H9 (cell line): ENCODE data around the gene ZNF184. TPM values are rescaled to one million over a fixed set of nuclear protein-coding genes. Genes with fewer than 3 reads are reported as not detected.
"Not testable (repeated sequence)": the region's sequence is repeated elsewhere in the genome, so short reads cannot be mapped to it uniquely, and the experiment has no call there.

Experiments
- DNase-seq: peaks from one replicate; pipeline ENCODE4 v3.0.0-alpha.2; 2017
- H2AFZ ChIP-seq: one replicate; pipeline ENCODE4 v1.6.1; 2013; ENCODE audit warnings: mild to moderate bottlenecking, low read length, control low read depth, moderate library complexity
- H2AK5ac ChIP-seq: 2 replicates; pipeline ENCODE4 v1.6.1; 2013; ENCODE audit warnings: low read length, control low read depth, mixed read lengths; ENCODE audit not compliant: insufficient read length
- H2BK120ac ChIP-seq: one replicate; pipeline ENCODE4 v1.6.1; 2013; ENCODE audit warnings: low read depth, mild to moderate bottlenecking, low read length, control low read depth, inconsistent platforms; ENCODE audit not compliant: poor library complexity, severe bottlenecking
- H2BK12ac ChIP-seq: 2 replicates; pipeline ENCODE4 v1.6.1; 2013; ENCODE audit warnings: low read length, control low read depth, mixed read lengths, low read depth; ENCODE audit not compliant: insufficient read length
- H2BK15ac ChIP-seq: 2 replicates; pipeline ENCODE4 v1.6.1; 2013; ENCODE audit warnings: low read depth, low read length, control low read depth
- H2BK20ac ChIP-seq: one replicate; pipeline ENCODE4 v1.6.1; 2013; ENCODE audit warnings: low read depth, mild to moderate bottlenecking, low read length, control low read depth, inconsistent platforms; ENCODE audit not compliant: poor library complexity, severe bottlenecking
- H2BK5ac ChIP-seq: 2 replicates; pipeline ENCODE4 v1.6.1; 2013; ENCODE audit warnings: low read length, control low read depth, mixed read lengths; ENCODE audit not compliant: insufficient read length
- H3K14ac ChIP-seq: 2 replicates; pipeline ENCODE4 v1.6.1; 2013; ENCODE audit warnings: low read length, control low read depth; ENCODE audit not compliant: insufficient read depth
- H3K18ac ChIP-seq: 2 replicates; pipeline ENCODE4 v1.6.1; 2013; ENCODE audit warnings: low read depth, mild to moderate bottlenecking, mixed read lengths, low read length, control low read depth; ENCODE audit not compliant: insufficient read length
- H3K23ac ChIP-seq: 2 replicates; pipeline ENCODE4 v1.6.1; 2013; ENCODE audit warnings: low read length, control low read depth, mixed read lengths, low read depth; ENCODE audit not compliant: insufficient read length
- H3K23me2 ChIP-seq: 2 replicates; pipeline ENCODE4 v1.6.1; 2013; ENCODE audit warnings: low read depth, mild to moderate bottlenecking, mixed read lengths, low read length, control low read depth; ENCODE audit not compliant: insufficient read length, poor library complexity, severe bottlenecking
- H3K27ac ChIP-seq: 2 replicates; pipeline ENCODE4 v1.5.1; 2013; ENCODE audit warnings: low read length, control low read depth, mixed read lengths, low read depth; ENCODE audit not compliant: insufficient read length
- H3K27me3 ChIP-seq: 2 replicates; pipeline ENCODE4 v1.6.1; 2013; ENCODE audit warnings: low read length, control low read depth, inconsistent platforms; ENCODE audit not compliant: insufficient read depth
- H3K4ac ChIP-seq: 2 replicates; pipeline ENCODE4 v1.6.1; 2013; ENCODE audit warnings: low read depth, mild to moderate bottlenecking, control low read depth, inconsistent platforms, low read length, moderate library complexity
- H3K4me1 ChIP-seq: 2 replicates; pipeline ENCODE4 v1.6.1; 2013; ENCODE audit warnings: low read length, control low read depth, inconsistent platforms; ENCODE audit not compliant: insufficient read depth
- H3K4me2 ChIP-seq: 2 replicates; pipeline ENCODE4 v1.6.1; 2013; ENCODE audit warnings: low read length, control low read depth, mixed read lengths; ENCODE audit not compliant: insufficient read length, insufficient read depth
- H3K56ac ChIP-seq: 2 replicates; pipeline ENCODE4 v1.6.1; 2013; ENCODE audit warnings: low read depth, mild to moderate bottlenecking, mixed read lengths, low read length, control low read depth; ENCODE audit not compliant: insufficient read length
- H3K79me1 ChIP-seq: 2 replicates; pipeline ENCODE4 v1.6.1; 2013; ENCODE audit warnings: low read depth, mild to moderate bottlenecking, moderate library complexity, low read length, control low read depth, inconsistent platforms; ENCODE audit not compliant: insufficient read depth, poor library complexity, severe bottlenecking
- H3K79me2 ChIP-seq: 2 replicates; pipeline ENCODE4 v1.6.1; 2013; ENCODE audit warnings: low read length, control low read depth, inconsistent platforms; ENCODE audit not compliant: insufficient read depth
- H3K9ac ChIP-seq: 2 replicates; pipeline ENCODE4 v1.6.1; 2013; ENCODE audit warnings: low read length, control low read depth, mixed read lengths; ENCODE audit not compliant: insufficient read length; ENCODE audit errors: extremely low read depth
- H3K9me3 ChIP-seq: one replicate; pipeline ENCODE4 v1.6.1; 2013; ENCODE audit warnings: low read depth, low read length, inconsistent platforms; ENCODE audit not compliant: control insufficient read depth
- H3T11ph ChIP-seq: one replicate; pipeline ENCODE4 v1.6.1; 2013; ENCODE audit warnings: mild to moderate bottlenecking, low read length, control low read depth, inconsistent platforms
- H4K20me1 ChIP-seq: one replicate; pipeline ENCODE4 v1.6.1; 2013; ENCODE audit not compliant: control insufficient read depth, insufficient read length, insufficient read depth
- H4K5ac ChIP-seq: 2 replicates; pipeline ENCODE4 v1.6.1; 2013; ENCODE audit warnings: low read depth, mild to moderate bottlenecking, mixed read lengths, low read length, control low read depth; ENCODE audit not compliant: insufficient read length
- H4K8ac ChIP-seq: replicated peaks from 2 replicates; pipeline ENCODE4 v1.6.1; 2013; ENCODE audit warnings: low read length, control low read depth, mixed read lengths, low read depth; ENCODE audit not compliant: insufficient read length
- H4K91ac ChIP-seq: 2 replicates; pipeline ENCODE4 v1.6.1; 2013; ENCODE audit warnings: low read depth, mild to moderate bottlenecking, moderate library complexity, mixed read lengths, low read length, control low read depth; ENCODE audit not compliant: insufficient read length
- H3K27ac Mint-ChIP-seq, 3 experiments: 2 replicates in 2 of 3; 3 replicates in 1 of 3; pipeline ENCODE4 v1.8.0; 2020 to 2021; ENCODE audit warnings: mixed read lengths in 3 of 3, mild to moderate bottlenecking in 1 of 3, moderate library complexity in 1 of 3
- H3K27me3 Mint-ChIP-seq: 2 replicates; pipeline ENCODE4 v1.8.0; 2021; ENCODE audit warnings: low read depth, mild to moderate bottlenecking, moderate library complexity, mixed read lengths
- H3K36me3 Mint-ChIP-seq, 3 experiments: 2 replicates in 2 of 3; 3 replicates in 1 of 3; pipeline ENCODE4 v1.8.0; 2020 to 2021; ENCODE audit warnings: low read depth in 3 of 3, mixed read lengths in 3 of 3; ENCODE audit not compliant: insufficient read depth in 1 of 3
- H3K4me1 Mint-ChIP-seq, 2 experiments: 2 replicates each; pipeline ENCODE4 v1.8.0; 2020; ENCODE audit warnings: mixed read lengths in 2 of 2
- H3K4me3 Mint-ChIP-seq, 2 experiments: 2 replicates in 1 of 2; 3 replicates in 1 of 2; pipeline ENCODE4 v1.8.0; 2020 to 2021; ENCODE audit warnings: mild to moderate bottlenecking in 2 of 2, mixed read lengths in 2 of 2, moderate library complexity in 1 of 2
- H3K9me3 Mint-ChIP-seq, 2 experiments: 2 replicates in 1 of 2; 3 replicates in 1 of 2; pipeline ENCODE4 v1.8.0; 2020; ENCODE audit warnings: mild to moderate bottlenecking in 2 of 2, mixed read lengths in 2 of 2, moderate library complexity in 1 of 2
- WGBS: extraction: QIAGEN DNeasy Blood & Tissue Kit; methylation state at CpG from one replicate; pipeline ENCODE4 v1.1.7; 2013; ENCODE audit warnings: missing lambda C conversion rate, low lambda C conversion rate, mixed read lengths; ENCODE audit not compliant: insufficient read length; ENCODE audit errors: extremely low coverage; 5-methylcytosine and 5-hydroxymethylcytosine counted together
- total RNA-seq: library from RNA; stranded (reverse); gene quantifications from 2 replicates; pipeline ENCODE4 v1.2.1, GENCODE V29; 2021
- TF ChIP-seq, protein P1 (sequence below): fragments of 200-600 bp; sonication (generic); conservative IDR thresholded peaks from 3 replicates; pipeline ENCODE4 v1.8.0; 2021; ENCODE audit warnings: antibody characterized with exemption, mild to moderate bottlenecking

Gene ZNF184
- total RNA-seq, 1 experiment from 2014 or later: 6.3 TPM

DNA sequence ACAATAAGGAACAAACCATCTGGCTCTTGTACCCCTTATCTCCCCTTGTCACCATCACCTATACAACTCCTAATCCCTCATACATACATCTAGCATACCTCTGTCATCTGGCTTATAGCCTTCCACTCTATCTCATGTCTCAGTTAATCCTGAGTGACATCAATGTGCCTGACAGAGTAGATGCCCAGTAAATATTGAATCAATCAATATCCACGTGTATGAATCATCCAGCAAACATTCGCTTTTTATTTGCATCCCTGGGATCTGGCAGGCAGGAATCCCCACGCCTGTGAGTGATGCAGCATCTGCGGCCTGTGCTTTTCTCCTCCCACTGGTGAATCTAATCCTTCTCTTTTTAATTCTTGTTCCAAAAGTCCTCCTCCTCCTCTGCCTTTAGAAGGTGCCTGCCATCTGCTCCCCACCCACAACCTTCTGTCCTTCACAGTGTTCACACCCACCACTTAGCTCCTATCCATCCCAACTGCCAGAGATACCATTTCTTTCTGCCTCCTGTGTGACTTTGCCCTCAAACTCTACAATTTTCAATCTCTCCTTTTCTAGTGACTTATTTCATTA lies 46.8 kb downstream of the ZNF184 start:
- Histone ChIP-seq H3K18ac (no peak overlapping the region), H3T11ph (no peak overlapping the region), H2AFZ (no peak overlapping the region), H2BK20ac (no peak overlapping the region), H2BK120ac (no peak overlapping the region), H3K27me3 (no peaks in the 10 kb centered on the region), H3K4me2 (no peak overlapping the region), H2BK5ac (no peak overlapping the region), H3K9me3 (no peaks in the 10 kb centered on the region), H3K4ac (no peak overlapping the region), H2BK12ac (no peak overlapping the region), H3K56ac (no peak overlapping the region), H2BK15ac (no peak overlapping the region), H4K8ac (no peak overlapping the region), H4K20me1 (no peaks in the 10 kb centered on the region), H3K27ac (no peak overlapping the region), H4K5ac (no peak overlapping the region), H3K79me1 (no peaks in the 10 kb centered on the region), H2AK5ac (no peak overlapping the region), H3K4me1 (no peaks in the 10 kb centered on the region), H3K23me2 (no peaks in the 10 kb centered on the region), H3K14ac (no peak overlapping the region), H4K91ac (no peak overlapping the region), H3K23ac (no peak overlapping the region), H3K9ac (no peak overlapping the region), H3K79me2 (no peaks in the 10 kb centered on the region)
- H3K27ac Mint-ChIP-seq: no peak overlapping the region
- H3K4me3 Mint-ChIP-seq: no peak overlapping the region
- peaks cover 0 to 3% of the 10 kb centered on the region in 2 experiments; a peak in 1 of 4 replicates for H3K4me1 Mint-ChIP-seq
- no peak for DNase-seq
- peaks cover 8 to 25% of the 10 kb centered on the region in 2 experiments; a peak in 4 of 5 replicates for H3K9me3 Mint-ChIP-seq
- TF ChIP-seq, protein P1, sequence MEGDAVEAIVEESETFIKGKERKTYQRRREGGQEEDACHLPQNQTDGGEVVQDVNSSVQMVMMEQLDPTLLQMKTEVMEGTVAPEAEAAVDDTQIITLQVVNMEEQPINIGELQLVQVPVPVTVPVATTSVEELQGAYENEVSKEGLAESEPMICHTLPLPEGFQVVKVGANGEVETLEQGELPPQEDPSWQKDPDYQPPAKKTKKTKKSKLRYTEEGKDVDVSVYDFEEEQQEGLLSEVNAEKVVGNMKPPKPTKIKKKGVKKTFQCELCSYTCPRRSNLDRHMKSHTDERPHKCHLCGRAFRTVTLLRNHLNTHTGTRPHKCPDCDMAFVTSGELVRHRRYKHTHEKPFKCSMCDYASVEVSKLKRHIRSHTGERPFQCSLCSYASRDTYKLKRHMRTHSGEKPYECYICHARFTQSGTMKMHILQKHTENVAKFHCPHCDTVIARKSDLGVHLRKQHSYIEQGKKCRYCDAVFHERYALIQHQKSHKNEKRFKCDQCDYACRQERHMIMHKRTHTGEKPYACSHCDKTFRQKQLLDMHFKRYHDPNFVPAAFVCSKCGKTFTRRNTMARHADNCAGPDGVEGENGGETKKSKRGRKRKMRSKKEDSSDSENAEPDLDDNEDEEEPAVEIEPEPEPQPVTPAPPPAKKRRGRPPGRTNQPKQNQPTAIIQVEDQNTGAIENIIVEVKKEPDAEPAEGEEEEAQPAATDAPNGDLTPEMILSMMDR: no peak
- peaks cover 0 to 2% (median 0%) of the 10 kb centered on the region in 3 experiments; a peak in 2 of 7 replicates for H3K36me3 Mint-ChIP-seq
- WGBS: no CpG with 5 or more reads among the region's 4 CpGs
- no peaks in the 10 kb centered on the region for H3K27me3 Mint-ChIP-seq

DNA sequence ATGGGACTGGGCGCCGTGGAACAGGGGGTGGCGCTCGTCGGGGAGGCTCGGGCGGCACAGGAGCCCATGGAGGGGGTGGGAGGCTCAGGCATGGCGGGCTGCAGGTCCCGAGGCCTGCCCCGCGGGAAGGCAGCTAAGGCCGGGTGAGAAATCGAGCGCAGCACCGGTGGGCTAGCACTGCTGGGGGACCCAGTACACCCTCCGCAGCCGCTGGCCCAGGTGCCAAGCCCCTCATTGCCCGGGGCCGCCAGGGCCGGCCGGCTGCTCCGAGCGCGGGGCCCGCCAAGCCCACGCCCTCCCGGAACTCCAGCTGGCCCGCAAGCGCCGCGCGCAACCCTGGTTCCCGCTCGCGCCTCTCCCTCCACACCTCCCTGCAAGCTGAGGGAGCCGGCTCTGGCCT lies 48.1 kb downstream of the ZNF184 start:
- H3K4me1 ChIP-seq, H2BK5ac ChIP-seq, H3K56ac ChIP-seq, H3K4ac ChIP-seq, H3K27me3 ChIP-seq, H3K79me1 ChIP-seq, H3K36me3 Mint-ChIP-seq, H3K14ac ChIP-seq, H2AK5ac ChIP-seq, H2BK120ac ChIP-seq, H4K20me1 ChIP-seq, H3K4me3 Mint-ChIP-seq, H3K27ac ChIP-seq, DNase-seq, H3K4me2 ChIP-seq, H3K23ac ChIP-seq, H3K27me3 Mint-ChIP-seq, H3K79me2 ChIP-seq, H2AFZ ChIP-seq, H3K9me3 ChIP-seq, H4K8ac ChIP-seq, H3K9ac ChIP-seq, H2BK20ac ChIP-seq, H3T11ph ChIP-seq, H2BK12ac ChIP-seq, H3K18ac ChIP-seq, H2BK15ac ChIP-seq, H3K23me2 ChIP-seq, H4K91ac ChIP-seq, H3K27ac Mint-ChIP-seq, H4K5ac ChIP-seq, H3K4me1 Mint-ChIP-seq: not testable (repeated sequence)
- no CpG with 5 or more reads among the region's 36 CpGs for WGBS
- H3K9me3 Mint-ChIP-seq: peaks cover 5 to 28% of the 10 kb centered on the region in 2 experiments; a peak in 3 of 5 replicates
